ENCODE measurements around the gene NME9.

Gene NME9

GRCh38 chr3:138361561-138361971 is 31.9 kb upstream of the NME9 start:
- DNase-seq = no peak

GRCh38 chr3:138360869-138361525 is 31.3 kb upstream of the NME9 start:
- DNase-seq = no peak

- no peak for DNase-seq
Measured at GRCh38 chr3:138359919-138360868, 30.5 kb upstream of the NME9 start.

- DNase-seq = no peak
Measured at GRCh38 chr3:138359148-138359918, 29.7 kb upstream of the NME9 start.

- no peak for DNase-seq
Measured at GRCh38 chr3:138356730-138357405, 27.2 kb upstream of the NME9 start.

GRCh38 chr3:138355071-138355470 is 25.4 kb upstream of the NME9 start:
- no peak for DNase-seq

GRCh38 chr3:138354376-138354775 is 24.7 kb upstream of the NME9 start:
- no peak for DNase-seq

GRCh38 chr3:138351916-138352550 is 22.4 kb upstream of the NME9 start:
- no peak for DNase-seq

GRCh38 chr3:138351151-138351550 is 21.5 kb upstream of the NME9 start:
- no peak for DNase-seq

- no peak for DNase-seq
Measured at GRCh38 chr3:138349926-138350665, 20.4 kb upstream of the NME9 start.

GRCh38 chr3:138348754-138349739 is 19.4 kb upstream of the NME9 start:
- DNase-seq = no peak

- no peak for DNase-seq
Measured at GRCh38 chr3:138347960-138348753, 18.5 kb upstream of the NME9 start, which contains the start of gene MRAS. Gene MRAS (plus strand): TSS chr3:138348579. CDS start chr3:138372884, 24,305 bp downstream.

- DNase-seq = no peak
Measured at GRCh38 chr3:138344754-138345153, 15.1 kb upstream of the NME9 start.

GRCh38 chr3:138340511-138340910 is 10.9 kb upstream of the NME9 start:
- DNase-seq = no peak

GRCh38 chr3:138338811-138339210 is 9.2 kb upstream of the NME9 start:
- no peak for DNase-seq

GRCh38 chr3:138338244-138338643 is 8.6 kb upstream of the NME9 start:
- DNase-seq = no peak

- no peak for DNase-seq
Measured at GRCh38 chr3:138336454-138336999, 6.9 kb upstream of the NME9 start.

- DNase-seq = no peak
Measured at GRCh38 chr3:138334608-138335007, 5.0 kb upstream of the NME9 start.

All from activated gamma-delta T cell (primary cell).